ENCODE results near the gene RHOV.

DNA sequence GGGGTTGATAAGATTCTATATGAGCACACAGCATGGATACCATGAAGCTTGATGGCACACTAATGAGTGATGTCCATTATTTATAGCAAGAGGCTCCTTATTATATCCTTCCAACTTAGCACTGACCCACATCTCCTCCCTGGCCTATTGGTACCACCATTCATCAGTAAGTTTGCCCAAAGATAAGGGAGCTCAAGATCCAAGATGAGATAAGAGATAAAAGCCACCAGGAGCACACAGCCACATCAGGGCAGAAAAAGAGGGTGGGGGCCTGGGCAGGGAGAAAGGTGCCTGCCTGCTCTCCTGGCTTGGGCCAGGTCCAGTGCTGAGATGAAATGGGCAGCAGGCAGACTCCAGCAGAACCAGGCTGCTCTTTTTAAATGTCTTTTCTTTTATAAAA is 41.1 kb downstream of the RHOV start:
- TF ChIP-seq, protein P1, sequence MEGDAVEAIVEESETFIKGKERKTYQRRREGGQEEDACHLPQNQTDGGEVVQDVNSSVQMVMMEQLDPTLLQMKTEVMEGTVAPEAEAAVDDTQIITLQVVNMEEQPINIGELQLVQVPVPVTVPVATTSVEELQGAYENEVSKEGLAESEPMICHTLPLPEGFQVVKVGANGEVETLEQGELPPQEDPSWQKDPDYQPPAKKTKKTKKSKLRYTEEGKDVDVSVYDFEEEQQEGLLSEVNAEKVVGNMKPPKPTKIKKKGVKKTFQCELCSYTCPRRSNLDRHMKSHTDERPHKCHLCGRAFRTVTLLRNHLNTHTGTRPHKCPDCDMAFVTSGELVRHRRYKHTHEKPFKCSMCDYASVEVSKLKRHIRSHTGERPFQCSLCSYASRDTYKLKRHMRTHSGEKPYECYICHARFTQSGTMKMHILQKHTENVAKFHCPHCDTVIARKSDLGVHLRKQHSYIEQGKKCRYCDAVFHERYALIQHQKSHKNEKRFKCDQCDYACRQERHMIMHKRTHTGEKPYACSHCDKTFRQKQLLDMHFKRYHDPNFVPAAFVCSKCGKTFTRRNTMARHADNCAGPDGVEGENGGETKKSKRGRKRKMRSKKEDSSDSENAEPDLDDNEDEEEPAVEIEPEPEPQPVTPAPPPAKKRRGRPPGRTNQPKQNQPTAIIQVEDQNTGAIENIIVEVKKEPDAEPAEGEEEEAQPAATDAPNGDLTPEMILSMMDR (IDR thresholded peaks at IDR 0.05) = no peak
- TF ChIP-seq EP300 (IDR thresholded peaks at IDR 0.05) = no peak

Data from tibial nerve (tissue), 4 donors.